ENCODE data around the gene TNFSF11. TPM values are rescaled to one million over a fixed set of nuclear protein-coding genes. Genes with fewer than 3 reads are reported as not detected.

Gene TNFSF11
- total RNA-seq, 4 donors from 2014 or later: 0.37 TPM; not detected in 3

GRCh38 chr13:42652642-42653415 is 78.9 kb downstream of the TNFSF11 start:
- ATAC-seq (ENCODE audit: low FRiP score) (no peak), DNase-seq (ENCODE audit: low spot score) (no peak)

GRCh38 chr13:42653679-42654078 is 79.7 kb downstream of the TNFSF11 start:
- DNase-seq (ENCODE audit: low spot score) (no peak), ATAC-seq (ENCODE audit: low FRiP score) (no peak)
- TF ChIP-seq, protein P1, sequence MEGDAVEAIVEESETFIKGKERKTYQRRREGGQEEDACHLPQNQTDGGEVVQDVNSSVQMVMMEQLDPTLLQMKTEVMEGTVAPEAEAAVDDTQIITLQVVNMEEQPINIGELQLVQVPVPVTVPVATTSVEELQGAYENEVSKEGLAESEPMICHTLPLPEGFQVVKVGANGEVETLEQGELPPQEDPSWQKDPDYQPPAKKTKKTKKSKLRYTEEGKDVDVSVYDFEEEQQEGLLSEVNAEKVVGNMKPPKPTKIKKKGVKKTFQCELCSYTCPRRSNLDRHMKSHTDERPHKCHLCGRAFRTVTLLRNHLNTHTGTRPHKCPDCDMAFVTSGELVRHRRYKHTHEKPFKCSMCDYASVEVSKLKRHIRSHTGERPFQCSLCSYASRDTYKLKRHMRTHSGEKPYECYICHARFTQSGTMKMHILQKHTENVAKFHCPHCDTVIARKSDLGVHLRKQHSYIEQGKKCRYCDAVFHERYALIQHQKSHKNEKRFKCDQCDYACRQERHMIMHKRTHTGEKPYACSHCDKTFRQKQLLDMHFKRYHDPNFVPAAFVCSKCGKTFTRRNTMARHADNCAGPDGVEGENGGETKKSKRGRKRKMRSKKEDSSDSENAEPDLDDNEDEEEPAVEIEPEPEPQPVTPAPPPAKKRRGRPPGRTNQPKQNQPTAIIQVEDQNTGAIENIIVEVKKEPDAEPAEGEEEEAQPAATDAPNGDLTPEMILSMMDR (IDR thresholded peaks at IDR 0.05): no peak

More at GRCh38 chr13:42652642-42653415, 78.9 kb downstream of the TNFSF11 start:
- TF ChIP-seq, protein P1 (IDR thresholded peaks at IDR 0.05): no peak

- DNase-seq (ENCODE audit: low spot score) (no peak), ATAC-seq (ENCODE audit: low FRiP score) (no peak)
- TF ChIP-seq, protein P1 (IDR thresholded peaks at IDR 0.05): no peak
Measured at GRCh38 chr13:42654212-42654611, 80.3 kb downstream of the TNFSF11 start.

GRCh38 chr13:42654722-42655121 is 80.8 kb downstream of the TNFSF11 start:
- TF ChIP-seq, protein P1 (IDR thresholded peaks at IDR 0.05): no peak
- no peak for DNase-seq (ENCODE audit: low spot score)
- peak; percentile 62 for ATAC-seq (ENCODE audit: low FRiP score)

DNA sequence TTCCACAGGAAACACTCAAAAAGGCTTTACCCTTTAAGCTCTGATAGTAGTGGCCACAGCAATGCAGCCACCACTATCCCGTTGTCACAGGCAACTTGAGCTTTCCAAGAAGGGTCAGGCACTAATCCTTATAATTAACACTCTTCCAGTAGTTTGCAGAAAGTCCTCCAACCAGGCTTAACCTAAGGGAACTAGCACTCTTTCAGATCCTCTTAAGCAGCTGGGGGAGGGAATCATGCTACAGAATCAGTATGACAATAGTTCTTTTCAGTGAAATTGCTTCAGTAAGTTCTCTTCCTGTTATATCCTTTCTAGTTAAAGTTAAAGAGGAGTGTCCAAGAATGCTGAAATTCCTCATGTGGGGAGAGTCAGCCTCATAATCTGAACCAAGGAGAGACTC is 82.2 kb downstream of the TNFSF11 start:
- DNase-seq (ENCODE audit: low spot score) (no peak), ATAC-seq (ENCODE audit: low FRiP score) (no peak)
- TF ChIP-seq, protein P1 (IDR thresholded peaks at IDR 0.05): no peak

DNA sequence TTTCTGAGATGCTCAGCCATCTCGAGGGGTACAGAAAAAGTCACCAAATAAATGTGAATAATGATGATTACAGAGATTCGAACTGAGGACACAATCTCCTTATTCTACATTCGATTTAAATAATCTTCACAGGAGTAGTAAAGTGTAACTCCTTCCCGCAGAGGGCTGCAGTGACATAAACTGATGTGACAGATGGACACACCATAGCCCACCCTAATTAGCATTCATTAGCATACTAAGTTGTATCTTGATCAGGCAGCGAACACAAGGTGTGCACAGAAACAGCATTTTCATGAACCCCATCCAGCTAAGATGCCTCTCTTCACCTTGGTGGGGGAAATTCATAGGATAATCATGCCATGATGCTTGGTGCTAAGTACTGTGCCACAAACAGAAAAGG is 83.0 kb downstream of the TNFSF11 start:
- TF ChIP-seq, protein P1 (IDR thresholded peaks at IDR 0.05): no peak
- no peak for DNase-seq (ENCODE audit: low spot score)
- no peak for ATAC-seq (ENCODE audit: low FRiP score)

Other genes starting within 250 kb of the TNFSF11 start
- gene FAM216B, start 207.4 kb downstream of the TNFSF11 start, total RNA-seq: 1 to 10 TPM in 1 of 4 donors, under 1 TPM in 1, not detected in 2; 0.12 to 1.0 TPM